Suppressor macrophage treated with lipopolysaccharide for 4 hours (primary cell): ENCODE data around the gene EFEMP1.

Source experiments
- DNase-seq: peaks from one replicate; pipeline ENCODE4 v3.0.0-alpha.2; 2020

The EFEMP1 gene

DNA sequence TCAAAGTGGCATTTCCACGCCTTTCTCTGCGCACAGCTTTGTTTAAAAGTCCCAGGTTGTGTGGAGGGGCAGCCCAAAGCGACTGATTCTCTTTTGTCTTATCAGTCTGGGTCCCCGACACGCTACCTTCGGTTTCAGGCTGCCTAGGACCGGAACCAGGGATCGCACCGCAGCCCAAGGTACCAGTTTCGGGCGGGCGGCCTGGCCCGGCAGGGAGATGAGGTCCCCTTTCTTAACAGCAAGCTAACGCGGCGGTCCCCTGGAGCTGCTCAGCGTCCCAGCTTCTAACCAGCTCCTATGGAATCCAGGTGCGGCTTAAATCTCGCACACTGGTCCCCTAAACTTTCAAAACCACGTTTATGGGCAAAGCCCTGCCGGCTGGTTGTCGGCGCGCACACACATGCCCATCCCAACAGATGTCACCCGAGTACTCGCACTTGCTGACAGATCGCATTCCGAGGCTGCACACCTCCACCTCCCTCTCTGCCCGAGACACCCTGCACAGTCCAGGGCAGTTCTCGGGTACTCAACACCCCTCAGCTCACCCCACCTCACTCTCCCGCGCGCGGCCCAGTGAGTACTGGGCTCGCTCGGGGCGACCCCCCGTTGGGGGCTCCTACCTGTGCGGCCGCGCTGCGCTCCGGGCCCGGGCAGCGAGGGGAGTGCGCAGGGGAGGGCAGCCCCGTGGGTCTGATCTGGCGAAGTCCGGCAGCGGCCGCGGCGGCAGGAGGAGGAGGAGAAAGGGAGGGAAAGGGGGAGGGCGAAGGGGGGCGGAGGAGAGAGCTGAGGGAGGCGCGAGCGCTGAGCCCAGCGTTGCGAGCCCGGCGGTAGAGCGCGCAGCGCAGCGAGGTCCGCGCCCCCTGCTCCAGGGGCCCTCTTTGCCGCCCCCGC, at the start of gene EFEMP1:
EFEMP1 (minus strand) TSS at position 692 of the 891 bp plus-strand sequence. CDS start 1,342 bp downstream, outside the sequence.
- no peak for DNase-seq

- DNase-seq: no peak
Measured at GRCh38 chr2:55970500-55970899, 46.9 kb upstream of the EFEMP1 start.

DNA sequence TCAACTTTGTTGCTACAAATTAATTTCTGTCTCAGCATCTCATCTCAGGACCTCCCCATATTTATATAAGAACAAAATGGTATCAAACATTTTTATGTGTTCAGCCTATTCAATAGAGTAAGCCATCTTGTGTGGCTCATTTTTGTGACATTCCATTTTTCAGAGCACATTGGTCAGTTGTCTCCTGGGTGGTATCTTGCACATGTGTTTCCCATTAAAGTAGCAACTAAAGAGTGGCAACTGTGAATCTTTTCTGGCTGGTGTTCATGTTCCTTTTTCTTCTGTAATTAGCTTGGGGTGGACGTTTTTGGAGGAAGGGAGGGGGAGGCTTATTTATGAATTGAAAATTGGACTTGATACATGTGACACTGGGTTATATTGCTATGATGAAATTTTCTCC, 45.4 kb upstream of the EFEMP1 start:
- DNase-seq: no peak

DNA sequence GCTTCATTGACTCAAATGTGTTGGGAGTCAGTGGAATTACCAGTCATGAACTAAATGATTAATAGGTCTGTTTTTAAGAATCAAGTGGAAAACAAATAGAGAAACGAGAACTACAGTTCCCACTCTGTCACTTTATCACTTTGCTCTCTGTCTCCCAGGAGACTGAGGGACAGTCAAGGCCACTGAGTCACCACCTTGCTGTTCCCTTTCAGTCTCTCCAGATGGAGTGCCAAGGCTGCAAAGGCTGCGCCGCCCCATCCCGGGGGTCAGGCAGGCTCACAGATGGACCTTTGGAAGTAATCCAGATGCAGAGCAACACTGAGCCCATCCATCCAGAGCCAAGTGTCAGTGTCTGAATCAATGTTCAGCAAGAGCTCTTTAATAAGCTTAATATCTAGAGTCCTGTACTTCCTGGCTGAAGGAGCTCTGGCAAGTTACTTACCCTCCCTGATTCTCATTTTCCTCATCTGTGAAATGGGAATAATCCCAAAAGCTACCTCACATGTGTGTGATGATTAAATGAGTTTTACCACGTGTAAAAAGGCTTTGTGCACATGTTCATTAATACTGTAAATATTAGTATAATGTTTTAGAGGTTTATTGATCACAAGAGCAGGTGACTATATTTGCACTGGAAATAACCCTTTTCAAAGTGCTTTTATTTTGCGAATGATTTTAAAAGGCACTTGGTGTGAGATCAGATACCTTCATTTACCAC, 43.0 kb upstream of the EFEMP1 start:
- no peak for DNase-seq

DNA sequence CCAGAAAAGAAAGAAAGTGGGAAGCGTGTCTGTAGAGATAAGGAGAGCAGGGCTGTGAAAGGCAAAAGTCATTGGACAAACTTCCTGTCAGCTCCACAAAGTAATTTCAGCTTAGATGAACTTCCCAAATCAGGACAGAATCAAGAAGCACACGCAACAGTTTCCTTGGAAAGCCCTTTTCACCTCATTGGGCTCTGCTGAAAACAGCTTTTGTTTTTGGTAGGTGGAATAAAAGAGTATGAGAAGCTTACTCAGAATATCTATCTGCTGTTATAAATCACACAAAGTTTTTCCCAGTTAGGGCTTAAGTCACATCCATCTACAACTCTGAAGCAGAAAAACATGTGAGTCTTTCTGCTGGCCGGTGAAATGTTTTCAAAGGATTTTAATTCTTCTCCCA, 42.4 kb upstream of the EFEMP1 start:
- DNase-seq: no peak

DNA sequence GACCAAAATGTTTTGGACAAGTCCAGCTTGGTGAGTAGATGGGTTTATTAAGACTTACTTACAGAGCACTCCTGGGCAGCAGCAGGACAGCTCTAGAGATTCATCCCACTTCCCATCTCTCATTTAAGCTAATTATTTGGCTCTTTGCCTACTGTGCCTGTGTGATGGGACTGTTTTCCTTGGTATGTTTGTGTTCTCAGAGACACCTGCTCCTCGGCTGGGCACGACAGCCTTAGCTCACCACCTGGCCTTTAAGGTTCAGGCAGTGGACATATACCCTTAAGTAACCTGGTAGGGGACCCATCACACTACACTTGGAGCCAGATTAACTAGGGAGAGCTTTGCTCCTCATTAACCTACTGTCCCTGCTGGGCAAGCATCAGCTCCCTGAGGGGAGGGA, 41.7 kb upstream of the EFEMP1 start:
- no peak for DNase-seq

DNA sequence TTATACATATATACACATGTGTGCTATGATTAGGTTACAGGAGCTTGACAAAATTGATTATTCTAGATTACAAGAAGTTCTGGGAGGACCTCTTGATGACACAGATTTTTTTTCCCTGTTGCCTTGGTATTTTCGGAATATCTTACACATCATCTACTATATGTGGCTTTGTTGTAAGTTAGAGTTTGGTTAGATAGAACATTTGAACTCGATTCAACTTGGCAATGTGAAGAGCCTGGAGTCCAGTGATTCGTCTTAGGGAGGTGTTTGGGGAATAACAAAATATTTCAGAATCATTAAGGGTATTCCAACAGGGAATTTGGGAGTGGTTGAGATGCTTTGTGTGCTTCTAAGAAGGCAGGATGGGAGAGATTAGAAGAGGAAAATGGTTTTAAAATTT, 39.3 kb upstream of the EFEMP1 start:
- DNase-seq: no peak

DNA sequence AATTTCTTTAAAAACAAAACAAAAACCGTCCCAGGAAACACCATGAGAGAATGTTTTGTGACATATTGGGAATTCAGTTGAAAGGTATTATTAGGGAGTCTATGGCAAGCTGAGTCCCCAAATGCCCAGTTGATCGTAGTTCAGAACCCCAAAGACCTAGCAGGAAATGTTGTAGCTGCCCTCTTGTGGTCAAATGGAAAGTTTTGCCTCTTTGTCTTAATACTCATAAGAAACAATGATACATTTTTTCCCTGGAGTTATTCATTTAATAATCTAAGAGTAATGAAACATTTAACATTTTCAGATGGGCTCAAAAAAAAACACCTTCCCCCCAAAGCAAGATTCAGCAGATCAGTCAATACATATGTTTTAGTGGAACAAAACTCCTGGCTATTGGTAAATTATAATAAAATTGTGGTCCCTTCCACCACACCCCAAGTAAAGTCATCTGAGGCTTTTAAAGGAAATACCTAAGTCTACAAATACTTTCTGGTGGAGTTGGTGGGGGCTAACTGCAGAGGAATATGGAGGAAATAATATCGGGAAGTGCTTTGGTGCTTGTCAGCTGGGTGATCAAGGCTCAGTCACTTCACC, 37.8 kb upstream of the EFEMP1 start:
- DNase-seq: peak; percentile 41

- no peak for DNase-seq
Measured at GRCh38 chr2:55958756-55959155, 35.2 kb upstream of the EFEMP1 start.

GRCh38 chr2:55957142-55957541, 33.6 kb upstream of the EFEMP1 start:
- no peak for DNase-seq

DNA sequence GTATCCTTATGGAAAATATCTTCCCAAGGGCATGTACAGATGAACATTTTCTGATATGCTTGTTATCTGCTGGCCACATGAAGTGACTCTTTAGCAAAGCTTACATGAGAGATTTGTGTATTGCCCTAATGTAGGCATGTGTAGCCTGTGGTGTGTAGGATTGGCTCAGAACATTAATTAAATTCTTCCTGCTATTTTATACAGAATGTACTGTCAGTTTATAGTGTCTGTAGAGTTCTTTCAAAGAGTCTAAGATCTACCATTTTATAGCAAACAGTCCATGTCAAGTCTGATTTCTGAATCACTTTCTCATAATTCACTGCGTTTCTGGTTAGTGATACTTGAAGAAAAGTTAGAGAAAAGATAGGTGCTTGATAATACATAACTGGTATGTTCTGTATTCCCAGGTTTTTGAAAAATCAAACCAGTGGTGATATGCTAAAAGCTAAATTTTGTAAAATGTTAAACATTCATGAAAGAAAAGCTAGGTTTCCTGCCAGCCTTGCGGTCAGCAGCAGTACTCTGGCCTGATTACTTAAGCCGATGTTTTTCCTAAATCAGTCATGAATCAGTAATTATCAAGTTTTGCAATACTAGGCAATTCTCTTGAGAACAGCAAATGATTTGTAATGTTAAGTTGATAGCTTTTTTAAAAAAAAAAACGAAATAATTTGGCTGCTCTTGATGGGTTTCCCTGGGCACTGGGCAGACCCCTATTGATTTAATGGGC, 30.9 kb upstream of the EFEMP1 start:
- DNase-seq: no peak

- DNase-seq: no peak
Measured at GRCh38 chr2:55952415-55952814, 28.8 kb upstream of the EFEMP1 start.

- no peak for DNase-seq
Measured at GRCh38 chr2:55951533-55951932, 28.0 kb upstream of the EFEMP1 start.

DNA sequence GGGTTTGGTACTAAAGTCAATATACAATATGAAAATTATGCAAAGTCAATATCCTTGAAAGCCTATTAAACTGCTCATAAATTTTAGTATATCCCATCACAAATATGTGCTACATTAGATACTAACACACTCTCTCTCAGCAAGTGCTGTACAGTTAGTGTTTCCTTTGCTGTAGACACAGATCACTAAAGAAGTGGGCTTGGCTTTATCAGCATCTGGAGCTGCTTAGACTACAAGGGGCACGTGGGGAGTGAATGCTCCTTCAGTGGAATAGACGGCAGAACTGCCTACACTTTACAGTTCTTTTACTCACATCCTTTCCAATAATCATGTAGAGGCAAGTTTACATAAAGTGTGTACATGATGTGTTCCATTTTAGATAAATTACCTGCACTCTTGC, 26.0 kb upstream of the EFEMP1 start:
- no peak for DNase-seq

GRCh38 chr2:55949211-55949610, 25.6 kb upstream of the EFEMP1 start:
- DNase-seq: no peak

GRCh38 chr2:55948176-55948923, 24.8 kb upstream of the EFEMP1 start:
- no peak for DNase-seq

GRCh38 chr2:55947752-55948151, 24.2 kb upstream of the EFEMP1 start:
- DNase-seq: no peak

DNA sequence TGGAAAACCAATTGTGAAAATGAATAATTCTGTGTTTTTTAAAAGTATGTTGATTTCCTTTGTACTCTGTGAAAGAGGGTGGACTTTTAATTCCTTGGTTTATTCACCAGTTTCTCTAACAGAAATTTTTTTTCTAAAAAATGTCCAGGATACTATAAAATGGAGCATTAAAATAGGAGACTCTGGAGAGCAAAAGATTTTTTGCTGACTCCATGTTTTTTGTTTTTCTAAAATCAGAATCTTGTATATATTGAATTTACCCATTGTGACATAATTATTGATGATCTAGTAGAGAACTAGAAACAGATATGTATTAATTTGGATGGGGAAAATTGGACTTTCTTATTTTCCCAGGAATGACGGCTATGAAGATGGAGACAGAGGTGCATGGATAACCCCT, 23.2 kb upstream of the EFEMP1 start:
- DNase-seq: no peak

DNA sequence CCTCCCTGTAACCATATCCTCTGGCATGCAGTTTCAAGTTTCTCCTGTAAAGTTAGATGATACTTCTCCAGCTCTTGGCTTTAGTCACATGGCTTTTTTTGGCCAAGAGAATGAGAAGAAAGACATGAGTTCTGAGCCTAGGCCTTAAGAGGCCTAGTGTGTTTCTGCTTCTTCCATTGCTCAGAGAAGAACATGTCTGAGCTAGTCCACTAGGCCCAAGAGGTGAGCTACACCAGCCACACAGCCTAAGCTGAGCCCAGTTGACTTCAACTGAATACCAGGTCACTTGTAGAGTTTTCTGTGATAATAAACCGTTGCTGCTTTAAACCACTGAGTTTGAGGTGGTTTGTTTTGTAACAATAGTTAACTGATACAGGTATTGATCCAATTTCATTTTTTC, 19.9 kb upstream of the EFEMP1 start:
- DNase-seq: no peak

DNA sequence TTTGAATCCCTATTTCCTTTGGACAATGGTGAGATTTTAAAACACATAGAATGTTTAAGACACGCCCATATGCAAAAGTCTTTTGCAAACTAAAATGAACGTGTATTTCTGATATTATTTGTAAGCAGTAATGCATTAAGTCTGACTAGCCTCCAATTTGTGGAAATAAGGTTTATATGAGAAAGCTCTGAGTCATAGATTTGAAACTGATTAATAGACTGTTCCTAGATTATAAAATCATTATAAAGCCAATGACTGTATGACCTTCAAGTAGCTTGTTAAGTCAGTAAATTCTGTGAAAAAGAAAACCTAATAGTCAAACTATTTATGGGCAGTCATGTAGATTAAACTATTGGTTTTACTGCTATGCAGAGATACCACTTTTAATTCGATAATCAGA, 12.8 kb upstream of the EFEMP1 start:
- no peak for DNase-seq

DNA sequence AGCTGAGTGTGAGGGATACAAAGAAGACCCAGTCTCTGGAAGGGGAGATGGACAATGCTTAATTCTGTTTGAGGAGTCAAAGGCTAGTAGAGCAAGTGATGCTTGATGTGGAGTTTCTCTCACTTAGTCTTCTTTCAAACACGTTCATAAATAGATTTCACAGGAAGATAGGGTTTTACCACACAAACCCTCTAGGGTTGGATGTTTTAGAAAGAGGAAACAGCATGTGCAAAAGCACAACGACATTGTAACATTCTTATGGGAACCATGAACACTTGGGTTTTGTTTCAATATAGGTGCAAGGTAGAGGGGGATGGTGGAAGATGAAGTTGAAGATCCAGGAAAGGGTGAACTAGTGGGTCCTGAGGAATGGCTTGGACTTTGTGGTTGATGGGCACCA, 10.8 kb upstream of the EFEMP1 start:
- DNase-seq: no peak

DNA sequence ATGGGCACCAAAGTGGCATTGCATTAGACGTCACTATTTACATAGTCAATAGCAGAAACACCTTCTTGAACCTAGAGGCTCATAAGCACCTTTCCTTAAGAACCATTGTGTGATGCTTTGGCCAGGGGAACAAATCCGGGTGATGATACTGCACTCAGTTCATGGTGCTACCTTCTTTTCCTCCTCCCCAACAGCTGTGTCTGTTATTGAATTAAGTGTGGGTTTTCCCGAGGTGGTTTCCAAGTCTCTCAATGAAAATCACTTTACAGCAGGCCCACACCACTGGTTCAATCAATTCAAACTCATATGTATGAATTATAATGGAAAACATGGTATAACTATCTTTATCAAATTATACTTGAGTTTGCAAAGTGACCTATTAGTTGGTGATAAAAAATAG, 9.3 kb upstream of the EFEMP1 start:
- DNase-seq: no peak

GRCh38 chr2:55931281-55931680, 7.7 kb upstream of the EFEMP1 start:
- DNase-seq: no peak
